Activated CD4-positive, alpha-beta T cell treated with anti-CD3 and anti-CD28 coated beads, Interleukin-2, Interleukin-4, amounts not matched to agents 100 ng/mL and 50 ng/mL, durations not matched to agents 16 hours and 8 hours (primary cell): ENCODE results near the gene WASF3.
"Not testable (repeated sequence)": the region's sequence is repeated elsewhere in the genome, so short reads cannot be mapped to it uniquely, and the experiment has no call there.

Experiments
- DNase-seq: peaks from one replicate; pipeline ENCODE4 v3.0.0-alpha.2; 2020; ENCODE audit warnings: low spot score

WASF3 gene

GRCh38 chr13:26718146-26718545 is 160.7 kb downstream of the WASF3 start:
- no peak for DNase-seq

- no peak for DNase-seq
Measured at GRCh38 chr13:26718872-26719271, 161.4 kb downstream of the WASF3 start.

GRCh38 chr13:26719356-26719945 is 162.0 kb downstream of the WASF3 start:
- DNase-seq = no peak

- peak; percentile 42 for DNase-seq
Measured at GRCh38 chr13:26721251-26722121, 164.0 kb downstream of the WASF3 start.

- no peak for DNase-seq
Measured at GRCh38 chr13:26722321-26722720, 164.8 kb downstream of the WASF3 start.

- not testable (repeated sequence) for DNase-seq
Measured at GRCh38 chr13:26723620-26724019, 166.1 kb downstream of the WASF3 start.

GRCh38 chr13:26726684-26727083 is 169.2 kb downstream of the WASF3 start:
- no peak for DNase-seq

GRCh38 chr13:26727122-26727521 is 169.6 kb downstream of the WASF3 start:
- DNase-seq = no peak

- DNase-seq = no peak
Measured at GRCh38 chr13:26727633-26728032, 170.2 kb downstream of the WASF3 start.

- no peak for DNase-seq
Measured at GRCh38 chr13:26735677-26736076, 178.2 kb downstream of the WASF3 start.
